ENCODE data around the gene GFY. TPM values are rescaled to one million over a fixed set of nuclear protein-coding genes. Genes with fewer than 3 reads are reported as not detected.

Gene GFY
- polyA plus RNA-seq, 3 donors, result not detected

- peak within 1 kb of the TSS; percentile 33 to 92 (median 88) for H3K27ac Mint-ChIP-seq
- Histone ChIP-seq H4K20me1 (ENCODE audit: insufficient read depth, low read length) (no peaks in the 10 kb centered on the region), H3K9me3 (replicated peaks in 1 of 2; ENCODE audit: control insufficient read depth in 1 of 2, insufficient read depth in 1 of 2, low read length in 2 of 2) (no peaks in the 10 kb centered on the region), H3K9ac (ENCODE audit: insufficient read depth, low read length, poor library complexity, severe bottlenecking) (peak within 1 kb of the TSS; percentile 79), H3K4me3 (replicated peaks in 1 of 3; ENCODE audit: low read depth in 2 of 3, low read length in 3 of 3) (peak within 1 kb of the TSS; percentile 62 to 90 (median 69)), H3K27me3 (ENCODE audit: control insufficient read depth in 2 of 2, insufficient read depth in 2 of 2, low read length in 2 of 2) (no peaks in the 10 kb centered on the region), H3K36me3 (replicated peaks in 1 of 2; ENCODE audit: control insufficient read depth in 1 of 2, insufficient read depth in 2 of 2, low read length in 2 of 2) (no peaks in the 10 kb centered on the region), H2AFZ (ENCODE audit: insufficient read depth, low read depth, low read length, poor library complexity, severe bottlenecking) (peak within 1 kb of the TSS; percentile 88), H3K79me2 (ENCODE audit: insufficient read depth, low read length) (no peaks in the 10 kb centered on the region), H3K4me1 (ENCODE audit: control insufficient read depth in 1 of 2, insufficient read depth in 2 of 2, low read length in 2 of 2) (peaks cover 32 to 41% of the 10 kb centered on the region in 2 donors), H3K4me2 (replicated peaks; ENCODE audit: extremely low read depth, low read length, poor library complexity, severe bottlenecking) (peak within 1 kb of the TSS; percentile 84), H3K27ac (ENCODE audit: low read depth in 1 of 2, low read length in 2 of 2) (peak within 1 kb of the TSS; percentile 53 to 83)
- peaks cover 45% of the 10 kb centered on the region for H3K4me1 Mint-ChIP-seq
- intact Hi-C loops (cut with micrococcal nuclease), result loop anchor here in 1 of 2 donors (5.0 kb wide), 1 partner anchor 203 kb away; the partner anchor contains the start of gene PRMT1
- peaks cover 8 to 9% of the 10 kb centered on the region in 2 donors for H3K36me3 Mint-ChIP-seq
- 2% methylated on average over 26 of the region's 33 CpGs for WGBS (ENCODE audit: insufficient coverage)
- peaks cover 2 to 13% (median 6%) of the 10 kb centered on the region in 3 donors for H3K27me3 Mint-ChIP-seq (ENCODE audit: low read depth in 3 of 3)
- H3K9me3 Mint-ChIP-seq, result peaks cover 0 to 2% (median 0%) of the 10 kb centered on the region in 7 donors
- peak within 1 kb of the TSS; percentile 86 to 91 for H3K4me3 Mint-ChIP-seq
- peak; percentile 82 to 86 (median 85) for DNase-seq
- peak; percentile 93 for TF ChIP-seq CTCF (IDR thresholded peaks at IDR 0.05)
These were observed 48.8 kb downstream of the GFY start, which contains the start of gene FLT3LG for GRCh38 chr19:49473868-49474541. Gene FLT3LG, plus strand, starts transcription at chr19:49474215. Its CDS starts 425 bp downstream, at chr19:49474640.

GRCh38 chr19:49474542-49474924 is 49.3 kb downstream of the GFY start:
- no peaks in the 10 kb centered on the region for H3K79me2 ChIP-seq (ENCODE audit: insufficient read depth, low read length)
- peak overlapping the region; percentile 53 to 83 for H3K27ac ChIP-seq (ENCODE audit: low read depth in 1 of 2, low read length in 2 of 2)
- Mint-ChIP-seq H3K27ac (peak overlapping the region; percentile 33 to 92 (median 88)), H3K27me3 (ENCODE audit: low read depth in 3 of 3) (peaks cover 2 to 13% (median 6%) of the 10 kb centered on the region in 3 donors), H3K4me3 (peak overlapping the region; percentile 86 to 91), H3K36me3 (peaks cover 8% of the 10 kb centered on the region in 2 donors), H3K4me1 (peaks cover 41% of the 10 kb centered on the region), H3K9me3 (peaks cover 0 to 2% (median 0%) of the 10 kb centered on the region in 7 donors)
- no peaks in the 10 kb centered on the region for H3K27me3 ChIP-seq (ENCODE audit: control insufficient read depth in 2 of 2, insufficient read depth in 2 of 2, low read length in 2 of 2)
- peak overlapping the region; percentile 79 for H3K9ac ChIP-seq (ENCODE audit: insufficient read depth, low read length, poor library complexity, severe bottlenecking)
- H3K9me3 ChIP-seq (replicated peaks in 1 of 2; ENCODE audit: control insufficient read depth in 1 of 2, insufficient read depth in 1 of 2, low read length in 2 of 2), result no peaks in the 10 kb centered on the region
- WGBS (ENCODE audit: insufficient coverage), result 7% methylated on average over 11 of the region's 11 CpGs
- intact Hi-C loops (cut with micrococcal nuclease), result loop anchor here in 1 of 2 donors (5.0 kb wide), 1 partner anchor 203 kb away; the partner anchor contains the start of gene PRMT1
- peak overlapping the region; percentile 88 for H2AFZ ChIP-seq (ENCODE audit: insufficient read depth, low read depth, low read length, poor library complexity, severe bottlenecking)
- peak overlapping the region; percentile 84 for H3K4me2 ChIP-seq (replicated peaks; ENCODE audit: extremely low read depth, low read length, poor library complexity, severe bottlenecking)
- no peaks in the 10 kb centered on the region for H3K36me3 ChIP-seq (replicated peaks in 1 of 2; ENCODE audit: control insufficient read depth in 1 of 2, insufficient read depth in 2 of 2, low read length in 2 of 2)
- no peaks in the 10 kb centered on the region for H4K20me1 ChIP-seq (ENCODE audit: insufficient read depth, low read length)
- no peak for TF ChIP-seq CTCF (IDR thresholded peaks at IDR 0.05)
- H3K4me1 ChIP-seq (ENCODE audit: control insufficient read depth in 1 of 2, insufficient read depth in 2 of 2, low read length in 2 of 2), result peaks cover 27 to 36% of the 10 kb centered on the region in 2 donors
- H3K4me3 ChIP-seq (replicated peaks in 1 of 3; ENCODE audit: low read depth in 2 of 3, low read length in 3 of 3), result peak overlapping the region; percentile 62 to 90 (median 69)
- no peak for DNase-seq

Data from CD14-positive monocyte (primary cell).